HG02610 (cell line): ENCODE measurements around the gene CCDC182.

Experiments
- ATAC-seq: cut with Tn5 transposase; IDR thresholded peaks from one replicate; pipeline ENCODE4 v1.9.1; 2021; ENCODE audit warnings: mild to moderate bottlenecking, moderate library complexity; ENCODE audit not compliant: unreplicated experiment

The CCDC182 gene

DNA sequence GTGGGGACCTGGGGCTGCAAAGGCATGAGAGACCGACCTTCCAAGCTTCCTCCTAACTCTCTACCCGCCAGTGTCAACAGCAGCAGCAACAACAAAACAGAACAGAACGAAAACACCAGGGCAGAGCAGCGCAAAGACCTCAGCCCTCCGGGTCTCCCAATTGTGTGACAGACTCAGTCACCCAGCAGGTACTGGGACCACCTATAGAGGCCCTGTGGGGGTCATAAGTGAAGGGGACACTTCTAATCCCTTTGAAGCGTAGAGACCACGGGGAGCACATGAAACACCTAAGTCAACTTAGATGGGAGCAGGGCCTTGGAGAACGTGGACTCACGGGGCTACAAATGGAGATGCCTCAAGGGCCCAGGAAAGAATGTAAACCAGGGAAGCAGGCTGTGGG is 12.6 kb upstream of the CCDC182 start:
- no peak for ATAC-seq

DNA sequence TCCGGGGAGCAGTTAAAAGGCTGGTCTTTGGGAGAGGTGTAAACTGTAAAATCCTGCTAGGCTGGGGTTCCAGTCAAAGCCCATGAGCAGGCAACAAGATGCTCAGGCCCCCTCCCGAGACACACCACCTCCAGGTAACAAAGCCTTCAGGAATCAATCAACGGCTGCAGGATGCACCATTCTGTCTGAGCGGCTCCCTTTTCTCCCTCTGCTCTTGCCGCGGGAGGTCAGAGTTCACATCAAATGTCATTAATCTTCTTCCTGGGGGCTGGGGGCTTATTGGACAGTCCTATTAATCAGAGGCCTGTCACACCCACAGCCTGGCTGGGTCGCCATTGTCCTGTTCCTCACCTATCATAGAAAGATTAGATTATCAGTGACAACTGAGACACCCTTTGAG is 11.9 kb upstream of the CCDC182 start:
- ATAC-seq, result no peak

DNA sequence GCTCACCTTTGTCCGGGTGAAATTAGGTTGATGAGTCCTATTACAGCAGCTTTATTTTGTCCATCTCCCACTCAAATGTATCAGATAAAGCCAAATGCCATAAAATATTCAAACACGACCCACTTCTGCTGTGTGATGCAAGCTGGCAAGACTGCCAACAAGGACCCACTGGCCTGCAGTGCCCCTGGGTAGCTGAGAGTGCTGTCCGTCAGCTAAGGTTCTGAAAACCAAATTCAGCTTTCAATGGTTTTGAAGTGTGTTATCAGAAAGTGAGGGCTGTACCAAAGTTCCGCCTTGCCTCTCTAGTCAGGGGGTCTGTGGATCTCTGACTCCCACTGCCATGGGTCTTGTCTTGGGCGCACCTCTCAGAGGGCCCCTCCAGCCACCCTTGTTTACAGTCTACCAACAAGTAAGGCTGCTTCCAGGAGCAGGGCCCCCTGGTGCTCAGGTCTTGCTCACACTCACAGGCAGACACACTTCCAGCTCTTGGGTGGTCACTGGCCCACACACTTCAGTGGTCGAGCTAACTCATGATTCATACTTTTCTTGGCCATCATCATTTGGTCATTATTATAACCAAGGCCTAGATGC is 10.5 kb upstream of the CCDC182 start:
- no peak for ATAC-seq

DNA sequence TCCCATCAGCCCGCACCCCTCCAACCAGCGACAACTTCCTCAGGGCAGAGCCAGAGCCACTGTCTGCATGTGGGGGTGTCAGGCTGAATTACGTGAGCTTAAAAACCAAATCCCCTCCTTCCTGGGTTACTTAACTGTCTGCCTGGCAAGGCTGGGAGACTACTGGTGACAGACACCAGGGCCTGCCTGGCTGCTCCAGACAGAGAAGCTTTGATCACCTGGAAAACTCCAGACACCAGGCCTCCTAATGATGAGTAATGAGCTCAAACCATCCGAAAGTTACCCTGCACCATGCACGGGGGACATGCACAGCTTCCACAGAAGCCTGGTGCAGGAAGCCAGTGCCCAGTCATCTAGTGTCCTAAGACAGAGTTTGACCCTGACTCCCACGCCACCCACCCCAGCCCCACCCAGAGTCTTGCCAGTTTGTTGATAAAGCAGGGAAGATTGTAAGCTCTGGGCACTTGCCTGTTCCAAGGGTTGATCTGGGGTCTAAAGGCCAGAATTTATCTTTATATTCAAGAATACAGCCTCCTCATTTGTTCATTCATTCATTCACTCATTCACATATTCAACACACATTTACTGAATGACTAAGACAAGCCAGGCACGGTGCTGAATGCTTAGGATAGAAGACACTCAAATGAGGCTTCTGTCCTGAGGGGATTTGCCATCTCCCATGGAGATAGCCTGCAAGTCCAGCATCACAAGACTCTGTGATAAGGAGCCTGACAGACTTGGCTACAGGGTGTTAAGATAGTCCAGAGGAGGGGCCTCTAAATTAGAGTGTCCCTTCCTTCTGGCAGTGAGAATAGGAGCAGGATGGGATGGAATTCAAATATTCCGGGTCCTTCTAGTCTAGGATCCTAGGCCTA is 7.2 kb upstream of the CCDC182 start:
- no peak for ATAC-seq

DNA sequence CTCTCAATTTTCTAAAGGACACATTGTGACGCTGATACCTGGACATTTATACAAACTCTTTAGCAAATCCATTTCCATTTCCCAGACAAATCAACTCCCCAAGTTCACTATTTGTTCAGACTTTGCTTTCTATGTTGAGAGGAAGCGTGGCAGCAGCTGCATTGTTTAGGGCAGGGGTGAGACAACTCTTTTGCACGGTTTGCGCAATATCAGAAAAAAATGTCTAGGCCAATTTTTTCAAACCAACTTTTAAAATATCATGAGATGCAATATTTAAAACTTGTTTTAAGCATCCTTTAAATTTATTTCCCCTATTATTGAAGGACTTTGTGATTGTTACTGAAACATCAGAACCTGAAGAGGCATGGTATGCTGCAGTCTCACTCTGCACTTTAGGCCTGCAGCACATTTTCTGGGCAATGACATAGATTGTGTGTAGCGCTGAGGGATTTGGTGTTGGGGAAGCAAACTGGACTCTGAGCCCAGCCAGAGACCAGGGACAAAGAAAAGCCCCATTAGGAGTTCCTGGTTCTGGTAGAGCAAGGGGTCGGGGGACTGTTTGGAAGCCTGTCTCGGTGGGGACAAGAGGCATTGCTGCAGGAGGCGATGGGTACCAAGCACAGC is 6.4 kb upstream of the CCDC182 start:
- no peak for ATAC-seq

DNA sequence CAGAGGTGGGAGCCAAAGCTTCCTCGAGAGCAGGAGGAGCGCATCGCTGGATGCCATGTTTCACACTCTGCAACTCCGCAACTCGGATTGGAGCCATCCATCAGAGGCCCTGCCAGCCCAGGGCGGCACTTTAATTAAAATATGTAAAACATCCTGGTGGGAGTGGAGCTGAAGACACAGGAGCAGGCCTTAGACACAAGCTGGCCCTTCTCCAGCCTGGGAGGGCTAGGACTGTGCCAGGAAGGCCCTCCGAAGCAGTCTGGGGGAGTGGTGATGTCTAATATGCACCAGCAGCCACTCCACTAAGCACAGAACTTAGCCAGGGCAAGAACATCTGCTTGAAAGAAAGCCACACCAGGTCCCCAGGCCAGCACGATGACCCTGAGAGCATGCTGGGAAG is 5.8 kb upstream of the CCDC182 start:
- ATAC-seq, result no peak

DNA sequence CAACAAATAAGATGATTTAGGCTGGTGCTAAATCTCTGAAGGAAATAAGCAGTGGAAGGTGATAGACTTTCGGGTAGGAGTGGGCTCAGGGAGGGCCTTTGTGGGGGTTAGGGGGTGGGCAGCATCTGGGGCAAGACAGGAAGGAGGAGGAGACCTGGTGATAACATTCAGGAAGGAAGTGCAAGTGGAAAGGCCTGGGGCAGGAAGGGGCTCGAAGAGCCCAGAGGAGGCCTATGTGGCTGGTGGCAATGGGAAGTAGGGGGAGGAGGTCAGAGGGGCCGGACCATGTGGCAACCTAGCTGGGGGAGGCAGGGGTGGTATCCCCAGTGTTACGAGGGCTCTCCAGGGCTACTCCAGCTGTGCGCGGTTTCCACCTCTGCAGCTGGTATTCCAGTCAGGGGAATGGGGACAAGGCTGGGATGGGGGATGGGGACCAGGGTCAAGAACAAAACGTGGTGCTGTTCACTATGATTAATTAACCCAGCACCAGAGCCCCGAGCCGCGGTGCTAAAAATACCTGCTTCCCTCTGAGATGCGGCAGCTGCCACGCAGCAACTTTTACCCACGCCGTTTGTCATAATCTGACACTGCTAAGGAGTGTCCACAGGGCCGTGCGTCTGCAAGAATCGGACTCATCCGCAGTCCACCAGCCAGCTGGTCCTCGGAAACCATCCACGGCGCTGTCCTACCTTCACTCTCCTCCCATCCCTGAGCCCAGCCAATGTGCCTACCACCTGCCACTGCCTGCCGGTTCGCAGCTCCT is 5.2 kb upstream of the CCDC182 start:
- ATAC-seq, result no peak

DNA sequence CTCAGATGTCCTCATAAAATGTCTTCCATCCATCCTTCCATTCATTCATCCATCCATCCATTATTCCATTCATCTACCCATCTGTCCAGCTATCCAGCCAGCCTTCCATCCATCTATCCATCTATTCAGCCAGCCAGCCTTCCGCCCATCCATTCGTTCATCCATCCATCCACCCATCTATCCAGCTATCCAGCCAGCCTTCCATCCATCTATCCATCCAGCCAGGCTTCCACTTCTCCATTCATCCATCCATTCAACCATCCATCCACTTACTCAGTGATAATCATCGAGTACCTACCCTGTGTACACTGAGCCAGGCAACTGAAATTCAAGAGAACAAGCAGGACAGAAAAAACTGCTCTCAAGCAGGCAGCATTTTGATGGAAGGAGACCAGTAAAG is 4.6 kb upstream of the CCDC182 start:
- no peak for ATAC-seq

DNA sequence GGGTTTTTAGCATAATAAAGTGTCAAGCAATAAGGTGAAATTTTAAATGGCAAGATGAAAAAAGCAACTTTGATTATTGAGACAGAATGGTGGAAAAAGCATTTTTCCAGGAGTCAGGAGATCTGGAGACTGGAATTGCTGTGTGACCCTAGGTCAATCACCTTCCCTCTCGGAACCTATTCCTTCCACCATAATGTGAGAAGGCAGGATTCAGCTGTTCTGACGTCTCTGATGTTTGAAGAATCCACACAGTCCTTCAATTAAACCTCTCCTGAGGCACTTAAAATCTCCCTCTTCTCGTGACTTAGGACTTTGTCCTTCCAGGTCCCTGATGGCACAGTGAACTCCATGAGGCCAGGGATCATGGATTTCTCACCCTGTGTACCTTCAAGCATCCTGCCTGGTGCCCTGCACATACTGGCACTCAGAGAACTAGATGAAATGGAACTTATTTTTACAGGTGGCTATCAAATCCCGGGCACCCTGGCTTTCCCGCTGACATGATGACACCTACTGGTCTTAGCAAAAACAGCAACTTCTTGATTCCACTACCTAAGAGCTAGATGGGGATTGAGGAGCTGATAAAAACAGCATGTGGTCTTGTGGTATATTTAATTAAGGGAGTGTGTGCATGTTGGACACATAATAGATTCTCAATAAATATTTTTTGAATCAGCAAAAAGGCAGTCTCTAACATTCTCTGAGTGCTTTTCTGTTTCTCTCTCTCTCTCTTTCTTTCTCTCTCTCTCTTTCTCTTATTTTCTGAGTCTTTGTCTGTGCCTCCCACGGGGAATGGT is 2.3 kb upstream of the CCDC182 start:
- ATAC-seq, result no peak

DNA sequence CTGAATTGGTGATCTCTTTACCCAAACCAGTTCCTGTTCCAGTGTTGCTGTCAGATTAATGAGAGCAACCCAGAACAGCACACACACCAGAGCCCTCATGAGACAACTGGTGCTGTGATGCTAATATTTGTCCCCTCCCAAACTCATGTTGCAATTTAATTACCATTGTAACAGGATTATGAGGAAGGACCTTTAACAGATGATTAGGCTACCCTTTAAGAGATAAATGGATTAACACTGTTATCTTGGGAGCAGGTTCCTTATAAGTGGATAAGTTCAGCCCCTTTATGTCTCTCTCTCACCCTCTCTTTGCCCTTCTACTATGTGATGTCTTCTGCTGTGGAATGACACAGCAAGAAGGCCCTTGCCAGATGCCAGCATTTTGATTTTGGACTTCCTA is 1.1 kb upstream of the CCDC182 start:
- no peak for ATAC-seq

DNA sequence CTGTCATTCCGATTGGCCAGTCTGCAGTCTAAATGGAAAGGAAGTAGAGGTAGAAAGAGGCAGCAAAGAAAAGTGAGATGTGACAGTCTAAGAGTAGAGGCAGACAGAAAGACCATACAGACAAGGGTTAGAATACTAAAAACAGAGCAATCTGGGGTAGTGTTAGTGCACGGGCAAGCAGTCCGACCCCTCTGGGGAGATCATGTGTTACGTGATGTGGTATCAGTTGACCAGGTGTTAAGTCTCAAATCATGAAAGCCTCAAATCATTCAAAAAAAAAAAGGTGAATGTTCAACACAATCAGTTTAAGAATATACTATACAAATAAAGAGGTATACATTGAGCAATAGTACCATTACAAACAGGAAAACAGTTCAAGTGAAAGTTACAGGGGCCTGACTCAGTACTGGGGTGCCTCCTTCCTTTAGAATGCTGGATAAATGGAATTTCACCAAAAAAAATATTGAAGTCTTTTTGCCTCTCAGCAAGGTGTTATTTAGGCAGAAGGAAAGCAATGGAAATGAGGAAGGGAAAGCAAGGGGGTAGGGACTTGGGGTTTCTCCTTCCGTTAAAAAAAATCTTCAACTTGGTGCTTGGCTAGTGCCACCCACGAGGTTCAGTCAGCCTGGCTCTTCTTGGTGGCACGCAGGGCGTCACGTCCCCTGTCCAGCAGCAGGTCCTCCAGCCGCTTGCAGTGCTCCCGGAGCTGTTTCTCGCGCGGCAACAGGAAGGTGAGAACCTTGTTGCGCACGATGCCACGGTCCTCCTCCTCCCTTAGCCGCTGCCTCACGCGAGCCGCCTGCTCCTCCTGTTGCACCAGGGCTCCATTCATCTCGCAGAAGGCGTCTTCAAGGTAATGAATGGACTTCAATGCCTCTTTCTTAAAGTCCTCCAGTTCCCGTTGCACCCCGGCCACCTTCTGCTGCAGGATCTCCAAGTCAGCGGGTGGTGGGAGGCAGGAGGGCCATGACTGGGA is 616 bp downstream of the CCDC182 start:
- ATAC-seq, result peak; percentile 34

DNA sequence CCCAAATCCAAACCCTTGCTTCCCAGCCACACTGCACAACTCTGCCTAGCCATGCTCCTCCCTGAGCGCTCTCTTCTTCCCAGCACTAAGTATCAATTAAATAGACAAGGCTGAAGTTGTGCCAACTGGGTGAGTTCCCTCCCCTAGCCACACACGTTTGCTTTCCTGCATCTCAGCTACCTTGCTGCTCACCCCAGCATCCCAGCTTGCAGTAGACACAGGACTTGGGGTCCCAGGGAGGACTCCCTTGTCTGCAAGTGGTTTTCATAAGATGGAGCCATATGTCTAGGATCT is 4.9 kb downstream of the CCDC182 start:
- no peak for ATAC-seq

DNA sequence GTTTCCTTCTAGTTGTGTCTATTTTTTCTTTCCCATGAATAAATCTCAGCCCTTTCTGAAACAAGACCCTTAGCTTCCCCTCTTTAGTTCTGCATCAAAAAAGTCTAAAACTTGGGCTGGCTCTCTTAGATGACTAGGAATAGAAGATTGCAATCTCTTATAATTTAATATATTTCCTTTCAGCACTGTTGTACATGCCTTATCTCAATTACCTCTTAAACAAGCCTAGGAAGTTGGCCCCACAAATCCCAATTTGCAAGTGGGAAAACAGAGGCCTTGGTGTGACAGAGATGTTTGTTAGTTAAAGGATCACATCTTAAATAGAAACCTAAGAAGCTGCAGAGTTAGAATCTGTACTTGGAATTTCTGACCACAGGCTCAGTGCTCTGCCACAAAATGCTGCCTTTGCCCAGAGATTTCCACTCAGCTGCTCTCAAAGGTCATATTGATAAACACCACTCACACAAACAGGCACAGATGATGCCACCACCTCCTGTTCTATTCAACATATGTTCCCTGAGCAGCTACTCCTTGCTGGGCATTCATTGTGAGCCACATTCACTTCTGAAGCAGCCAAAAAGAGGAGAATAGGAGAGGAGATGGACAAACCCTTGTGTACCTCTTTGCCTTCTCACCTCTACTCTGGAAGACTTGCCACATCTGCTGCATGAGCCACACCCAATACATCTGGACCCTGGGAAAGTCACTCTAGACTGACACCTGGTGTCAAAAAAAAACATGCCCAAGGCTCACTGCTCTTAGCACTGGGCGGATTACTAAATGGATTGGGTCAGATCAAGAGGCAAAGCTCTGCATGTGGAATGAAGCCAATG is 5.5 kb downstream of the CCDC182 start:
- ATAC-seq, result no peak

DNA sequence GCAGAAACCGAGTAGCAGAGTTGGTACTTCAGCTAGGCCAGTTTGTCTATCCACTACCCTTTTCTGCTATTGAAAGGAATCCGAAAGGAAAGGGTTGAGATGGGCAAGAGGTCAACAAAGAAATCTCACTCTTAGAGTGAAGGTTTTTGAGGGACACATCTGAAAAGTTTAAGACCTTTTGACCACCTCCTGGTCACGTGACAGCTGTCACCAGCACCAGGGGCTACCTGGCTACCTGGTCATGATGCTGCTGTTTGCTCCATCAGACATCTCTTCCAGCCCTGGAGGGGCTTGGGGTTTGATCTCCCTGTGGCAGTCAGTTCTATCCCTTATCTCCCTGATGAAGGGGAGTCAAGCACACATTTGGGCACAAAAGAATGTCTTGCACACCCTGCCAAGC is 7.6 kb downstream of the CCDC182 start:
- no peak for ATAC-seq

DNA sequence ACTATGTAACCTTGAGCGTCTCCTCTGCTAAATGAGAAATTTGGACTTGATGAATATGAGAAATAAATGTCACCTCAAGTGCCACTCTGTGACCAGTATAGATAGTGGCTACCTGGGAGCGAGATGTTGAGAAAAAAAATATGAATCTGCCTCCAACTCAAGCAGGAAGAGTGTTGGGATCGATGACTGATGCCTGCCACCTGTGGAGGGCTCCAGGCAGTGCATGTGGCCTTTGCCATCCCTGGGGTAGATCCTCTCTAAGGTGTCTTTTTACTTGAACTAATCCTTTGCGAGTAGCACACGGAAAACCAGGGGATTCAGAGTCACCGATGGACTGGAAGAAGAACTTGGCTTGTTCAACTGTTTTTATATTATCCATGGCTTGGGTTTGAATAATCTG is 9.4 kb downstream of the CCDC182 start:
- no peak for ATAC-seq

DNA sequence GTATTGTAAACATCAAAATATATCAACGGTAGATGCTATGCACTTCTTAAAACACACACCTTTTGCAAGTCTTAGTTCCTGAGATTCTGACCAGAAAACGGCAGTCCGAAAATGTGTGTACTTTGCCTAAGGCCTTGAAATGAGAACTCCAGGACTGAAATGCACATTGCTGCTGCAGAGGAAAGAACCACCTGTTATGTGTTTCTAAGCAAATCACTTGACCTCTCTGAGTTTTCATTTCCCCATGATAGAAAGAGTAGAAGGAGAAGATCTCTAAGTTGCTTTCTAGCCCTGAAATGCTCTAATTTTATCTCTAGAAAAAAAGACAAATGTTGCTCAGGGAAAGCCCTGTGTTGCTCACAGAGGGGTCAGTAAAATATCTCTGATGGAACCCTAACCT is 9.9 kb downstream of the CCDC182 start:
- ATAC-seq, result peak; percentile 53

DNA sequence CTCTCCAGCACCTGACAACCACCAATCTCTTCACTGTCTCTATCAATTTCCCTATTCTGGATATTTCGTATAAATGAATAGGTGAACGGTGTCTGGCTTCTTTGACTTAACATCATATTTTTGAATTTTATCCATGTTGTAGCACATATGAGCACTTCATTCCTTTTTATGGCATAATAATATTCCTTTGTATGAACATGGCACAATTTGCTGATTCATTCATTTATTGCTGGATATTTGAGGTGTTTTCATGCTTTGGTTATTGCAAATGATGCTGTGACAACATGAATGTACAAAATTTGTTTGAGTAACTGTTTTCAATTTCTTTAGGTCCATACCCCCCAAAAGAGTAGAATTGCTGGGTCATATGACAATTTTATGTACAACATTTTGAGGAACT is 12.0 kb downstream of the CCDC182 start:
- ATAC-seq, result no peak

DNA sequence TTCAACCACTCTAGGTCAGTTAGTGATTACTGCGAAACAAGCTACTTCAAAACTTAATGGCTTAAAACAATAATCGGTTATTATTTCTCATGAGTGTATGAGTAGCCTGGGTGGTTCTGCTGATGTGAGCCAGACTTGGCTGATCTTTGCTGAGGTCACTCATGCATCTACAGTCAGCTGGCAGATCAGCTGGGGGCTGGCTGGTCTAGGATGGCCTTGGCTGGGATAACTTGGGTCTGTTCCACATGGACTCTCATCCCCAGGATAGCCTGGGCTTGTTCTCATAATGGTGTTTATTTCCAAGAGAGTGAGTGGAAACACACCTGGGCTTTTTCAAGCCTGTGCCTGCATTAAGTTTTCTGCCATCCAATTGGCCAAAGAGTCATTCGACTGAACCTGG is 13.0 kb downstream of the CCDC182 start:
- no peak for ATAC-seq
